Islet precursor cell (in vitro differentiated cells): ENCODE results near the gene LAMA5.
A peak's percentile ranks its signal among the peaks of the same experiment; 100 is the strongest.
"Not testable (repeated sequence)": the region's sequence is repeated elsewhere in the genome, so short reads cannot be mapped to it uniquely, and the experiment has no call there.

Experiments
- DNase-seq: peaks from one replicate; pipeline ENCODE4 v3.0.0-alpha.2; 2018

LAMA5 gene

DNA sequence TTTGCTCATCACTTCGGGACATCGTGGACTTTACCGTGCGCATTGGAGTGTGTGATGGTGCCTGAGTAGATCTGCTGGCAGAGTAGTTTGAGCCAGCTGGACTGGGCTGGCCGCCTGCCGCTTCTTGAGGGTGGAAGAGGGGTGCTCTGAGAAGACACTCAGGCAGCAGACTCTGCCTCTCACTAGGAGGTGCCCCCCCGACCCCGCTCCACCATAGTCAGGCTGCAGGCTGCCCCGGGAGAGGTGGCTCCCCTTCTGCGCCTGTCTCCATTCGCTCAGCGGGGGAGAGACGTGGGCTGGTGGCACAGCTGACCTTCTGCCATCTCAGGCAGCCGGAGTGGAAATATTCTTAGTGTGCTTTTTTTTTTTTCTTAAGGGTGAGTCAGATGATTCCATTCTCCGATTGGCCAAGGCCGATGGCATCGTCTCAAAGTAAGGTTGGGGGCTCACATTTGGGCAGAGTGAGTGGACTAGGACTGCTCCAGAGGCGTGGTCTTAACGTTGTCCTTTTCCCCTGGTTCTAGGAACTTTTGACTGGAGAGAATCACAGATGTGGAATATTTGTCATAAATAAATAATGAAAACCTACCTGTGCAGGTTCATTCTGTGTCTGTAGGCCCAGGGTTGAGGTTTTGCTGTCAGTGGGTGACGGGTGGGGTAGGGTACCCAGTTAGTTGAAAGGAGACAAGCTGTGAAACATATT, 21.0 kb upstream of the LAMA5 start:
- DNase-seq = no peak

DNA sequence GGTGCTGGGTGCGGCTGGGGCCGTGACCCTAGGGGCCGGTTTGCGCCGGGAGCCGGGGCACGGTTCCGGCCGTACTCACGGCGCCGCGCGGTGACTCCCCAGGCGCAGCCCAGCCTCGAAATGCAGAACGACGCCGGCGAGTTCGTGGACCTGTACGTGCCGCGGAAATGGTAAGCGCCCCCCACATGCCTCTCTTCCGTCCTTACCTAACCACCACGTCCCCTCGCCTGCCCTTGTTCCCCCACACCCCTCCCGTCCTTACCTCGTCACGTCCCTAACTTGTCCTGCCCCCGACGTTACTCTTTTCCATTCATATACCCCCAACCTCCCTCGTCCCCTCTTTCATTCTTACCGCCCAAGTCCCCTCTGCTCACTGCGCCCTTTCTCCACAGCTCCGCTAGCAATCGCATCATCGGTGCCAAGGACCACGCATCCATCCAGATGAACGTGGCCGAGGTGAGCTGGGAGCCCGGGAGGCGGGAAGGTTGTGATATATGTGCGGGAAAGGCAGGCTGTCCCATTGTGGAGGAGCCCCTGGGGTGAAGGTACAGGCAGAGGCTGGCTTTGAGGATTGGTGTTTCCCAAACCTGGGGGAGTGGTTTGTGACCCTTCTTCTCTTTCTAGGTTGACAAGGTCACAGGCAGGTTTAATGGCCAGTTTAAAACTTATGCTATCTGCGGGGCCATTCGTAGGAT, 20.3 kb upstream of the LAMA5 start:
- DNase-seq = no peak

DNA sequence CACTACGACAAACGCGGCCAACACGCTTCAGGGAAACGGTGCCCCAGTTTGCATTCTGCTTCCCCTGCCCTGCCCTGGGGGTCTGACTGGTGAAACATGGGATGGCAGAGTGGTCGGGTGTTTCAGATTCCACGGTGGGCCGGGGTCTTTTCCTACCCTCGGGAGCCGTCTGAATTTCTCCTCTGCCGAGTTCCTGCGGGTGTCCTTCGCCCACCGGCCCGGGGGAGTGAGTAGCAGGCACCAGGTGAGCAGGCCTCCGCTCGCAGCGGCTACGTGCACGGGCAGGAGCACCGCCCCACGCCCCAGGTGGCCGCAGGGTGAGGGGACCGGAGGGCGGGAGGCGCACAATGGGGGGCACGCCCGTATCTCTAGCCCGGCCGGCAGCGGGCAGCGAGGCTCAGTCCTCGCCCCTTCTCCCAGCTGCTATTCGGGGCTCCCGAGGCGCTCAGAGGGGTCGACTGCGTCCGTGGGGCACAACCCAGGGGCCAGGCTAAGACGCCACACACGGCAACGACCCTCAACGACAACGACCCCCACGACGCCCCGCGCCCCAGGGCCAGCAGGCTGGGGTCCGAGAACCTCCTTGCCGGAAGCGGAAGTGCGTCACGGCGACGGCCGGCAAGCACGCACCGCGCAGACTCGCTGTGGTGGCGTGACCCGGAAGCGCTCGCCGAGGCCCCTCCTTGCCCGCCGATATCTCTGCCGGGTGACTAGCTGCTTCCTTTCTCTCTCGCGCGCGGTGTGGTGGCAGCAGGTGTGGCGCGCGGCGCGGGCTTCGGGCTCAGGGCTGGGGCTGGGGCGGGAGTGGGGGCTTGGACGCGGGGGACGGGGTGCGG, 19.5 kb upstream of the LAMA5 start, which contains the start of gene RPS21:
Gene RPS21, plus strand, starts transcription at position 721 of the 836 bp plus-strand sequence. CDS start 236 bp downstream, outside the sequence.
- peak; percentile 95 for DNase-seq

DNA sequence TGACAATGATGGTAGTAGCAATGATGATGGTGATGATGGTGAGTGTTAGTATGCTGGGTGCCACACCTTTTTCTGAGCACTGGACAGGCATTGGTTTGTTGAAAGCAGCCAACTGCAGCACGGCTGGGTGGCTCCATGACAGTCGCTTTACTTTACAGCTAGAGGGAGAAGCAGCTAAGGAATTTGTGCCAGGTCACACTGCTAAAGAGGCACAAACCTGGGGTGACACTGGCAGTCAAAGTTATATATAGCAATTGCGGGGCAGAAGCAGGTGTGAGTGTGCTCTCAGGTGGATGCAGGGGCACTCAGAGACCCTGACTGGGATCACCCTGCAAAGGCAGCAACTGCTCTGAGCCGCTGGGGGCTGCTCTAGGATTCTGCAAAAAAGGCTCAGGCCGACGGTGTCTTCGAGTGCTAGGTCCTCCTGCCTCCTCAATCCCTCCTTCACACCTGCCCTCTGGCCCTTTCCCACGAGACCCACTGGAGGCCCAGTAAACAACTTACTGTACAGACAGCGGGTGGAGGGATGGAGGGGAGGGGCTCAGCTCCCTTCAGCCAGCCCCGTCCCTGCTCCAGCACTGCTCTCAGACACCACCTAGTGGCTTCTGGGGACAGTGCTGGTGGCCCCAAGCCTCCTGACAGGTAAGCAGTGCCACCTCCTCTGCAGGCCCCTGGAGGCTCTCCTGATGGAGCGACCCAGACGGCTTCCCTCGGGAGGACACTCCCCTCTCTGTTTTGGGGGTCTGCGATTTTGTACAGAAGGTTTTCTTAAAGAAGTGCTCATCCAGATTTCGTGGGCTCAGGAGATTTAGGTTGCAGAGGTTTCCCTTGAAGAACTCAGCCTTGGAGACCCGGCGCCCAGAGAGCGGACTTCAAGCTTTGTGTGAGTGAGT, 15.4 kb upstream of the LAMA5 start:
- peak; percentile 94 for DNase-seq

DNA sequence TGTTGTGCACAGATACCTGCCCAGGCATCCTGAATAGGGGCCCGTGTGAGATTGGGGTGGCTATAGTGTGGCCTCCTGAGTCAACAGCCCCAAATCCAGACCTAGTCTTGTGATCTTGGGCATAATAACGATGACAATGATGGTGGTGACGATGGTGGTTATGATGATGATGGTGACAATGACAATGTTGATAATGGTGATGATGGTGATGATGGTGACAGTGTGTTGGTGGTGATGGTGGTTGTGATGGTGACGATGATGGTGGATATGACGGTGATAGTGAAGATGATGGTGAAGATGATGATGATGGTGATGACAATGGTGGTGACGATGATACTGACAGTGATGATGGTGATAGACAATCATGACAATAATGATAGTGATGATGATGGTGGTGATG, 14.7 kb upstream of the LAMA5 start:
- DNase-seq = no peak

DNA sequence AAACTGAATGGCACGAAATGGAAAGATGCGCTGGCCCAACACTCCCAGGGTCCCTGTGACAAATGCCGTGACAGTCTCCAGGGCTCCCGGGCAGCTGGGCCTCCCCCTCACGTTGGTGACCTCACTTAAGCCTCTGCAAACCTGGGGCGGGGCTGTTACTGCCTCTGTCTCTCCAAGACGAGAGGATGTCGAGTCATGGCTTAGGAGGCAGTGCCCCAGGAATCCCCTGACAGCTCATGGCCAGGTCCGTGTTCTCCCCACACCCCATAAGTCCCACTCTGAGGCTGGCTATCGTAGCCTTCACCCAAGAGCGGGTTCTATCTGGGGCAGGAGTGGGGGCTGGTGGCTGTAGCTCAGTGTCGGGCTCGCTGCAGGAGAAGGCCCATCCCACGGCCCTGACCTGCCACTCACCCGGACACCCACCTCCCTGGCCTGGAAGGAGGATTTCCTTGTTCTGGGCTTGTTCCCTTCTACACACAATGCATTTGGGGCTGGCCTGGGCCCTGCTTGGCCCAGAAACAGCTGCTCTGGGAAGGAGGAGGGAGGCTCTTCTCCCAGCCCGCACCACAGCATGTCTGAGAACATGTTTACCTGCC, 14.2 kb upstream of the LAMA5 start:
- no peak for DNase-seq

DNA sequence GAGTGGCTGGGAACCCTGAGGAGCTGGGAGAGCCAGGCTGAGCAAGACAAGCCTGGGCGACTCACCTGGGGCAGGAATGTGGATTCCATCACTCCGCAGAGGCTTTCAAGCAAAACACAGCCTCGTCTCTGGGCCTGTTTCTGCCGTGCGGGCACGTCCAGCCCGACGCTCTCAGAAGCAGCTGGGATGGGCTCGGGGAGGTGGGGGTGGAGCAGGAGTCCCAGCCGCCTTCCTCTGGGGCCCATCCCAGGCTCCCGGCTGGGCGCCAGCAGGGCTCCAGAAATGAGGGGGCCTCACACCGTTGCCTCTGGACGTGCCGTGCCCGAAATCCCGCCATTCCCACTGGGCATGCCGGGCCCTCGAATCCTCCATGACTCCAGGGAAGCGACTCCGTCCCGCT, 11.1 kb upstream of the LAMA5 start:
- peak; percentile 95 for DNase-seq

DNA sequence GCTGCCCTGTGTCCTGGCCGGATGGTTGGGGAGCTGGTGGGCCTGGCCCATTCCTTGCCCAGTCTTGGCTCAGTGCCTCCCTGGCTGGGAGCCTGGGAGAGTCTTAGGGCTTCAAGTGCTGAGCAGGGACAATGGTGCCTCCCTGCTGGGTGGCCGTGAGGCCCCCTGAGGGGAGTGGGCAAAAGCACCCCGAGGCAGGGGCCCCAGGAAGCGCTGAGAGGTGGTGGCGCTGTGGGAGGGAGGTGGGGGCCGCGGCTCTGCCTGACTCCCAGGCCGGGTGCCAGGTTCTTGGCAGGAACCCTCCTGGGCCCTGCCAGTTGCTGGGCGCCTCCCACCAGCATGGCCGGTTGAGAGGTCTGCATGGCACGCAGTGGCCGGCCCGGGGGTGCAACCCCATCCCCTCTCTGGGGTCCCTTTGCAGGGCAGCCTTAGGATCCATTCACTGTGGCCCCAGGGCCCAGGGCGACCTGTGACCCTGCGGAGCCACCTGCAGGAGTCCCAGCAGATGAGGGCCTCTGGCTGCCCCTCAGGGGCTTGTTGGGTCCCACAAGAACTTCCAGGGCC, 10.6 kb upstream of the LAMA5 start:
- DNase-seq = no peak

DNA sequence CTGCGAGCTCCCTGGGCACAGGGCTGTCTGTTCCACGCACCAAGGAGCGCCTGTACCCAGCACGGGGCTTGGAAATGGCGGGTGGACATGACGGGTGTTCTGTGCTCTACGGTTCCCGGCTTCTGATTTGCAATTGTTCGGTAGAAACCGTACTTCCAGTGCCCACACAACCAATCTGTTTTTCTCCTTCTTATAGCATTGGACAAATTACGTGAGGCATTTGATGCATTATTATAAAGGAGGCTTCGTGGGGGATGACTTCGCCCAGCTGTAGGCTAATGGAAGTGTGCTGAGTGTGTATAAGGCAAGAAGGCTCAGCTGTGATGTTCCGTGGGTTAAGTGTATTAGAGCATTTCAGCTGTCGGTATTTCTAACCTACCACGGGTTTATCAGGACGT, 10.0 kb upstream of the LAMA5 start:
- DNase-seq = no peak

DNA sequence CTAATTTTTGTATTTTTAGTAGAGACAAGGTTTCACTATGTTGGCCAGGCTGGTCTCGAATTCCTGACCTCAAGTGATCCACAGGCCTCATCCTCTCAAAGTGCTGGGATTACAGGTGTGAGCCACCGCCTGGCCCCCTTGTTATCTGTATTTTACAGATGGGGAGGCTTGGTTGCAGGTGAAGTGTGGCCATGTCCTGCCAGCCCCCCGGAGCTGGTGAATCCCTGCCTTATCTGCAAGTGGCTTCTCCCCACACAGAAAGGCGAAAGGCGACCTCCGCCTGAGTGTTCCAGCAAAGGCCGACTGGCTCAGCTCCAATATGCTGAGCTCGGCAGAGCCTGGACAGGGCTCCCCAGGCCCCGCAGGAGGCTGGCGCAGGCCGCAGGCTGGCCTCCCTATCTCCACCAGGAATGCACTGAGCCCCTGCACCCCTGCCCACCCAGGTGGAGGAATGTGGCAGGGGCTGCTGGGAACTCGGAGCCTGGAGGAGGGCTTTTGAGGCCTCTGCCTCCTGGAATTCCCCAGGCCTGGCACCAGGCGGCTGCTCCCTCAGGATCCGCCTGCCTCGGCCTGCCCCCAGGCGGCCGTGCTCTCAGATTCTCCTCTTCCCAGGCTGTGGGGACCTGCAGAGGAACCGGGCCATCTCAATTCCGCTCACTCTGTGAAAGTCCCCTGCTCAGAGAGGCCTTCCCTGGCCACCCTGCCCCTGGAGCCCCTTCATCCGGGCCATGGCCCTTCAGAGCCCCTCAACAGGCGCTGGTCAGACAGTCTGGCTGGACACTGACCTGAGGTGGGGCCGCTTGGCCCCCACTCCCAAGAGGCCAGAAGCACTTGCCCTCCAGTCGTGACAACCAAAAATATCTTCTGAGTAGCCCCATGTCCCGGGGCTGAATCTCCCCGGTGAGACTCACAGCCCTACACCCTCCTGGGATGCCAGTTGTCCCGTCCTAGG, 9.3 kb upstream of the LAMA5 start:
- DNase-seq = peak; percentile 96

DNA sequence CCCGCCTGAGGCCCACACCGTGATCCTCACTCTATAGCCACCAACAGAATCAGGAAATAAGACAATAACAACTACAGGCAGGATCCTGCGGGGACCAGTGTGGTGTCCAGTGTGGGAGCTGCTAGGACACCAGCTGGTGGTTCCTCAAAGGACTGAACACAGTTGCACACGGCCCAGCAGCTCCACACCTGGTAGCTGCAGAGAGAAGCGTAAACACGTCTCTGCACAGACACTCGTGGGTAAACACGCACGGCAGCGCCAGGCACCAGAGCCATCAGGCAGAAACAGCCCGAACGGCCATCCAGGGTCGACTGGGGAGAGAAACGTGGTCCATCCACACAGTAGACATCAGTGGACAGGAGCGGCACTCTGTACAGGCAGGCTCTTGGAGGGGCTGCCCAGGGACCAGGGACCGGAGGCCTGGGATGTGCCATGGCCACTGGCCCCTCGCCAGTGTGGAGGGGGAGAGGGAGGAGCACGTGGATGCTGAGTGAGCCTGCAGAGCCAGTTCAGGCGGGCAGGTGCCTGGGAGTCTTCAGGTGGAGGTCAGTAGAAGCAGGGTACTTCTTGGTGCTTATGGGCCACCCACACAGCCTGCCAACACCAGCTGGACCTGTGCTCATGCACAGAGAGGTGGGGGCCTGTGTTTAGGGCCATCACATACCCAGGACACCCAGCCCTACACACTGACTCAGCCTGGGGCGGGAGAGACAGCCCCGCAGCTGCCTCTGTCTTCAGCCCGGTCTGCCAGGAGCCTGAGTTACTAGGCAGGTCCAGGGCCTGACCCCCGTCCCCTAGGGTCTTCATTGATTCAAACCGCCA, 7.4 kb upstream of the LAMA5 start:
- no peak for DNase-seq

DNA sequence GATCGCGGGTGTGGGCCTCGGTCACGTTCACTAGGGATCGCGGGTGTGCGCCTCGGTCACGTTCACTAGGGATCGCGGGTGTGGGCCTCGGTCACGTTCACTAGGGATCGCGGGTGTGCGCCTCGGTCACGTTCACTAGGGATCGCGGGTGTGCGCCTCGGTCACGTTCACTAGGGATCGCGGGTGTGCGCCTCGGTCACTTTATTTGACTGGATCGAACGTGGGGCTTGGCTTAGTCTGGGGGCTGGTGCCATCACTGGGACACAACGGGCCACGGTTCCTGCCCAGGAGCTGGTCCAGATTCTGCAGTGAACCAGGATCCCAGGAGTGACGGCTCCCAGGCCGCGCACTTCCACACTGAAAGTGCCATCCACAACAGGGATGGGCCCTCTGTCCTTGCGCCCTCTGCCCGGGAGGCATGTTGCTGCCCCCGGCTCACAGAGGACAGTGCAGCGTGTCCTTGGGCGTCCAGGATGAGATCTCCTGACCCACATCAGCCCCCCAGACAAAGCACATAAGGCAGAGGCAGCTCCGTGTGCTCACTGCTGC, 6.6 kb upstream of the LAMA5 start:
- DNase-seq = not testable (repeated sequence)

DNA sequence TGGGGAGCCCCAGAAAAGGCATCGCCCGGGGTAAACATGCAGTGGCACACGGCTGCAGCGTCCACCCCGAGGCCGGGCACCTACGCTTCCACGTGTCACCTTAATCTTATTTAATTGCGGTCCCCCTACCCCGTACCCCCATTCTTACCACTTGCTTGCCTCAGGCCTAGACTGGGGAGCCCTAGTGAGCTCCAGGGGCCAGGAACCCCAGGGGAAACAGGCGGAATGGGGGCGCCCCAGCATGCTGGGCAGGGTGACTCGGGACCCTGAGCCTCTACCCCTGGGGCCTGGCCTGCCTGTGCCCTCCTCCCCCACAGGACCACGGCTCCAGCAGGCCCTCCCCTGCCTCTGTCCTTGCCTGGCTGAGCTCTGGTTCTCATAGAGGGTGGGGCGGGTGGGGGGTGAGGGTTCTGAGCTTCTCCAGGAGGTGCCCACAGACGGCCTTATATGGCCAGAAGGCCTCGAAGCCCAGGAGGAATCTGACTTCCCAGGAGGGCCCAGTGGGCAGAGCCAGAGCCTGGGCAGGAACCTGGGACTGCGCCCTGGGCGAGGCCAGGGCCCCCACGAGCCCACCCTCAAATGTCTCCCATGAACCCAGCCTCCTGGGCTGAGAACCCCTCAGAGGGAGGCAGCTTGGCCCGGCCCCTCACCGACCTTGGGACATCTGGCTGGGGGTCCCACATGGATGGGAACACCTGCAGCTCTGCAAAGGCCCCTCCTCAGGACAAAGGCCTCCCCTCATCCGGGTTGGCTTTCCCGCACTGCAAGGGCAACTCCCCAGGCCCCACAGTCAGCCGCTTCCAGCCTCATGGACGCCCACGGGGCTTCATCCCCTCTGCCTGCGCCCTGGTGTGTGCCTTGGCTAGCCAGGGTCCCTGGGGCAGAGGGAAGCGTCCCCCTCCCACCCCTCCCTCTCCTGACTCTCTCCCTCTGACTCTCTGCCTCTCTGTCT, 5.2 kb upstream of the LAMA5 start:
- DNase-seq = no peak

DNA sequence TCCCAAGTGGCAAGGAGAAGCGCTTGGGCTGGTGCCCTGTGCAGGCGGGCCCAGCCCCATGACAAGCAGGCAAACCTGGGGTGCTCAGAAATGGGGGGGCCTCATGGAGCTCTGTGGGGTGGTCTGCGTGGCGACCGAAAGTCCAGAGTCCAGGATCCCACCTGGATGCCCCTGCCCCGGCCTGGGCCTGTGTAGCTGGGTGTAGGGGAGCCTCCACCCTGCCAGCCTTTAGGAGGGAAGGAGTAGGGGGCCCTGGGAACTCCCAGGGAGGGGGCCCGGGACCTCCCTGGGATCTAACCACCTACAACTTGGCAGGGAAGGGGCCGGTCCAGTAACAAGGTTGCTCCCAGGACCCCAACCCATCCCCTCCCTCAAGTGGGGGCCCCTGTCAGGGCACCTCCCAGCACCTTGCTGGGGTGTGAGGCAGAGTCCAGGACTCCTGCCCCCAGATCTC, 4.5 kb upstream of the LAMA5 start:
- no peak for DNase-seq

DNA sequence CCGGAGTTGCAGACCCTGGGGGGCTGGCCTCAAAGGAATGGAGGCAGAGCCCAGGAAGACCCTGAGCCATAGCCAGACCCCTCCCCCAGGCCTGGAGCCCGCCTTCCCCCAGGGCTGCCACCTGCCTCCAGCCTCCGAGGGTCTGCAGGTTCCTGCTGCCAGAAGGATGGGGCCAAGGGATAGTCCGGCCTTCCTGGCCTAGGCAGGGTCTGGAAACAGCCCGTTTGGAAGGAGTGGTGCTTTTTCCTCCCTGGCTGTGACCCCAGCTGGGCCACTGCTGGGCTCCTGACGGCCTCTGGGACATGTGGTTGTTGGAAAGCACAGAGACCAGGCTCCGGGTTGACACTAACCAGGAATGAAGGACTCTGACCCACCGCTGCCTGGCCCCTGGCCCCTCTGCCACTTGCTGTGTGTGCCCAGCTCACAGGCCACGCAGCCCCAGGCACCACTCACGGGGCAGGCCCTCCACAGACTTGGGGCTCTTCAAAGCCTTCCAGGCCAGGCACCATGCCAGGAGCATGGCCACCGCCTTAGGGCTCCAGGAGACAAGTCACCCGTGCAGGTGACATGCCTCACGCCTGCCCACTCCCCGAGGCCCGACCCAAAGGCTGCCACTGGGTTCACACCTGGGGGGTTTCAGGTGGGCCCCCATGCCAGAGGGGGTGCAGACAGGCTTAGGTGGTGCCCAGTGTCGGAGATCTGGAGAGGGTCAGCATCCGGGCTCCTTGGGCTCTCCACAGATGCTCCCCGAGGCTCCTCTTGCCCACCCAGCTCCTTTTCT, 3.9 kb upstream of the LAMA5 start:
- no peak for DNase-seq

DNA sequence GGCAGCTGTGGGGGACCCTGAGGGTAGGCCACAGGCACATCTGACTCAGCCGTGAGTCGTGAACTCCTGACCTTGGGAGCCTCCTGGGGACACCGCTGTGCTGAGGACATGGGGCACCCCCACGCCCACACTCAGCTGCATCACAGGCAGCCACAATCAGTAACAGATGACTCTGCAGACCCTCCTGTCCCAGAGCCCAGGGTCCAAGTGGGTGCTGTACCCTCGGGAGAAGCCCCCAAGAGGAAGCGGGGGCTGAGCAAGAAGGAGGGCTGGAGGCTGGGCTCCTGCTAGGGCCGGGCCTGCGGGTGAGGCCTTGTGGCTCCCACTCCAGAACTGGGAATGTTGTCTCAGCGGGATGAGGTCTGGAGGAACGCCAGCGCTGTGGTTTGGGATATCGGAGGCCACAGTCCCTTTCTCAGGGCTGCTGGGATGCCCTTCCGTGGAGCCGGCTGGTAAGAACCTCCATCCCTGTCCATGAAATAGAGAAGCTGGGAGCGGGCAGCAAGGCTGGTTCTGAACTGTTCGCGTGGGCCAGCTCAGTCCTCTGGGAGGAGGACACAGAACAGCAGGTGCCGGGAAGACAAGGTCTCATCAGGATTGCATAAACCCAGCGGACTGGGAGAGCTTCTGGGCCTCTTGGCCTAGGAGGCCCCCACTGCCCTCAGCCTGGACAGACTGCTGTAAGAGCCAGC, 3.1 kb upstream of the LAMA5 start:
- no peak for DNase-seq

DNA sequence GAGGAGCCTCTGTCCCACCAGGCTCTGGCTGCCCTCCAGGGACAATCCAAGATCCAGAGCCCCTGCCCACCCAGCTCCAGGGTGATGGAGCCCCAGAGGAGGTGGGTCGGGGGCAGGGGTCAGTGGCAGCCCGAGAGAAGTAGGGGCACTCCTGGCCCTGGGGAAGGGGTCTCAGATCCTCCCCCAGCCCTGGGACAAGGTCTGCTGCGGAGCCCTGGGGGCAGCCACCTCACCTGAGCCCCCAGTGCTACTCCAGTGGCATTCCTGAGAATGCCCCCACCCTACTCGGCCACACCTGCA, 2.7 kb upstream of the LAMA5 start:
- no peak for DNase-seq
